ENCODE measurements around the gene RAMACL. TPM values are rescaled to one million over a fixed set of nuclear protein-coding genes. Genes with fewer than 3 reads are reported as not detected.

The RAMACL gene
- total RNA-seq, 2 donors from 2014 or later = 0.99 to 10.9 TPM

DNA sequence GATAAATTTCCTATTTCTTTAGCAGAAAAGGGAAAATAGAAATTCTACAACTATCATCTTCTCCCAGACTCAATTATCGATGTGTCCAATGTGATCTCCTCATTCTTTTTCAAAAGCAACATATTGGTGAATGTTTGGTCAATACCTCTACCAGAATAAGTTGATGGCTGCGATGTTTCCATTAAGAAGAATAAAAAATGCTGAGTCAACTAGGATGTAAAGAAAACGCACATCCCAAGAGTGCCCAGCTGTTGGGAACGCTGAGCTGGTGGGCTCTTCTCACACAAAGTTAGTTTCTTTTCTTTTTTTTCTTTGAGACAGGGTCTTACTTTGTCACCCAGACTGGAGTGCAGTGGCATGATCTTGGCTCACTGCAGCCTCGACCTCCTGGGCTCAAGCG is 39.8 kb downstream of the RAMACL start:
- WGBS, 2 donors = 90 to 91% methylated on average over 6 of the region's 6 CpGs
- no peaks in the 10 kb centered on the region for H3K9me3 ChIP-seq
- ATAC-seq (no peak), DNase-seq (no peak)
- no peak overlapping the region for H3K27ac ChIP-seq
- no peak overlapping the region for H3K4me3 ChIP-seq
- intact Hi-C loops (cut with DNase I) = no loop called here
- no peaks in the 10 kb centered on the region for H3K27me3 ChIP-seq
- H3K4me1 ChIP-seq = peaks cover 4% of the 10 kb centered on the region
- no peaks in the 10 kb centered on the region for H3K36me3 ChIP-seq (replicated peaks in 1 of 2; ENCODE audit: insufficient read depth in 1 of 2, low read depth in 2 of 2)
- TF ChIP-seq CTCF (IDR thresholded peaks at IDR 0.05) (no peak), POLR2A (IDR thresholded peaks at IDR 0.05) (no peak)

- H3K4me1 ChIP-seq = peaks cover 4% of the 10 kb centered on the region
- ATAC-seq (no peak), DNase-seq (no peak)
- 89 to 94% methylated on average over 19 of the region's 19 CpGs for WGBS, 2 donors
- intact Hi-C loops (cut with DNase I) = no loop called here
- no peaks in the 10 kb centered on the region for H3K27me3 ChIP-seq
- TF ChIP-seq CTCF (IDR thresholded peaks at IDR 0.05) (no peak), POLR2A (IDR thresholded peaks at IDR 0.05) (no peak)
- no peak overlapping the region for H3K27ac ChIP-seq
- H3K36me3 ChIP-seq (replicated peaks in 1 of 2; ENCODE audit: insufficient read depth in 1 of 2, low read depth in 2 of 2) = no peaks in the 10 kb centered on the region
- H3K9me3 ChIP-seq = no peaks in the 10 kb centered on the region
- H3K4me3 ChIP-seq = no peak overlapping the region
These were observed 41.1 kb downstream of the RAMACL start for GRCh38 chr6:166545156-166546034.

GRCh38 chr6:166544296-166544605 is 42.2 kb downstream of the RAMACL start:
- Histone ChIP-seq H3K36me3 (replicated peaks in 1 of 2; ENCODE audit: insufficient read depth in 1 of 2, low read depth in 2 of 2) (no peaks in the 10 kb centered on the region), H3K27ac (no peak overlapping the region), H3K4me1 (peaks cover 4% of the 10 kb centered on the region), H3K4me3 (no peak overlapping the region), H3K27me3 (no peaks in the 10 kb centered on the region), H3K9me3 (no peaks in the 10 kb centered on the region)
- no peak for TF ChIP-seq POLR2A (IDR thresholded peaks at IDR 0.05)
- no peak for TF ChIP-seq CTCF (IDR thresholded peaks at IDR 0.05)
- intact Hi-C loops (cut with DNase I) = no loop called here
- 87% methylated on average over 10 of the region's 10 CpGs for WGBS, 2 donors
- DNase-seq = no peak
- ATAC-seq = no peak

- no peak overlapping the region for H3K4me3 ChIP-seq
- DNase-seq (no peak), ATAC-seq (no peak)
- peaks cover 4% of the 10 kb centered on the region for H3K4me1 ChIP-seq
- no peak for TF ChIP-seq CTCF (IDR thresholded peaks at IDR 0.05)
- TF ChIP-seq POLR2A (IDR thresholded peaks at IDR 0.05) = no peak
- intact Hi-C loops (cut with DNase I) = no loop called here
- 82 to 85% methylated on average over 9 of the region's 9 CpGs for WGBS, 2 donors
- H3K27ac ChIP-seq = no peak overlapping the region
- no peaks in the 10 kb centered on the region for H3K36me3 ChIP-seq (replicated peaks in 1 of 2; ENCODE audit: insufficient read depth in 1 of 2, low read depth in 2 of 2)
- no peaks in the 10 kb centered on the region for H3K9me3 ChIP-seq
- H3K27me3 ChIP-seq = no peaks in the 10 kb centered on the region
These were observed 42.7 kb downstream of the RAMACL start for GRCh38 chr6:166543603-166544295.
